Spleen (tissue), 7 donors: Measurements from ENCODE around the gene OPN1MW2.
"Not testable (repeated sequence)": the region's sequence is repeated elsewhere in the genome, so short reads cannot be mapped to it uniquely, and the experiment has no call there.

Source experiments
- CTCF ChIP-seq, 11 experiments: fragments of 200-600 bp in 7 of 11; fragments of 450-650 bp in 4 of 11; sonication (generic) in 4 of 11; IDR thresholded peaks in 8 of 11; conservative IDR thresholded peaks in 3 of 11; 1 replicate in 7 of 11; 2 replicates in 4 of 11; pipeline versions ENCODE4 v1.4.0 to v1.8.0; 2016 to 2021; ENCODE audit warnings: antibody characterized with exemption in 11 of 11, inconsistent platforms in 4 of 11, mild to moderate bottlenecking in 1 of 11
- POLR2A ChIP-seq, 3 donors: fragments of 450-650 bp; IDR thresholded peaks; one replicate each; pipeline ENCODE4 v1.5.1; 2017; ENCODE audit warnings: antibody characterized with exemption in 3 of 3, mild to moderate bottlenecking in 1 of 3
- donor health status: DM: no; HTN: no; CAD: no; lungs with moderate emphysema.
- donor health status: DM: no; HTN: no; CAD: no.
- donor health status: DM: no; HTN: no; CAD: no.

GRCh38 chrX:154211057-154211456 is 8.5 kb upstream of the OPN1MW2 start:
- TF ChIP-seq POLR2A (IDR thresholded peaks at IDR 0.05); CTCF (IDR thresholded peaks at IDR 0.05 in 8 of 11, conservative IDR thresholded peaks at IDR 0.05 in 3 of 11): not testable (repeated sequence)
